Activated CD8-positive, alpha-beta memory T cell treated with anti-CD3 and anti-CD28 coated beads for 36 hours (primary cell): Measurements from ENCODE around the gene ZNF786. TPM values are rescaled to one million over a fixed set of nuclear protein-coding genes. Genes with fewer than 3 reads are reported as not detected.
"Not testable (repeated sequence)": the region's sequence is repeated elsewhere in the genome, so short reads cannot be mapped to it uniquely, and the experiment has no call there.

Source experiments
- CTCF ChIA-PET: fragments of 350-600 bp; sonication (Branson Sonifier 250); formaldehyde crosslinking; loops from one replicate; lab custom pipeline; 2021; ENCODE audit warnings: antibody characterized with exemption; lab: Charles Lee
- POLR2A ChIA-PET: fragments of 350-600 bp; sonication (Branson Sonifier 250); formaldehyde crosslinking; loops from one replicate; lab custom pipeline; 2021; ENCODE audit warnings: antibody characterized with exemption; lab: Charles Lee
- total RNA-seq, 2 experiments: library from RNA; stranded (reverse); gene quantifications; one replicate each; pipeline ENCODE4 v1.2.3, GENCODE V29; 2021

Gene ZNF786
- total RNA-seq, 2 experiments from 2014 or later, result 7.3 to 7.5 TPM

GRCh38 chr7:149050941-149051340 is 39.6 kb downstream of the ZNF786 start:
- POLR2A ChIA-PET, result no interaction called here

GRCh38 chr7:149048805-149049204 is 41.7 kb downstream of the ZNF786 start:
- POLR2A ChIA-PET, result no interaction called here
- CTCF ChIA-PET, result interaction anchor here (0.6 to 1.8 kb wide), 2 partner anchors 15 to 17 kb away, joined by 4 to 6 read pairs; no protein-coding TSS in a partner anchor

More at GRCh38 chr7:149050941-149051340, 39.6 kb downstream of the ZNF786 start:
- CTCF ChIA-PET, result interaction anchor here (0.6 kb wide), 1 partner anchor 246 kb away, joined by 4 read pairs; no protein-coding TSS in a partner anchor

- POLR2A ChIA-PET, result no interaction called here
- CTCF ChIA-PET, result interaction anchor here (0.7 to 0.9 kb wide), 2 partner anchors 20 to 1365 kb away, joined by 3 to 4 read pairs; no protein-coding TSS in a partner anchor
These were observed 44.1 kb downstream of the ZNF786 start for GRCh38 chr7:149046416-149046815.

DNA sequence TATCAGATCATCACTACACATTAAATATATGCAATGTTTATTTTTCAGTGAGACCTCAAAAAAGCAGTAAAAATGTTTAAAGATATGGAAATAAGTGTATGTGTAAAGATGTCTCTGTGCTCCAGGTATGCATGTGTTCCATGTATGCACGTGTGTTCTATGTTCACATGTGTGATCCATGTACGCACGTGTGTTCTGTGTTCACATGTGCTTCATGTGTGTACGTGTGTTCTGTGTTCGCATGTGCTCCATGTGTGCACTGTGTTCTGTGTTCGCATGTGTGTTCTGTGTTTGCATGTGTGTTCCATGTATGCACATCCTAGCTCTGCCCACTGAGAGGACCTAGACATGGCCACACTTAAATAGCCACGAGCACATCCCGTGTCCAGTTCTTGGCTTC is 46.6 kb downstream of the ZNF786 start:
- ChIA-PET CTCF (no interaction called here), POLR2A (no interaction called here)

GRCh38 chr7:149041350-149041749 is 49.2 kb downstream of the ZNF786 start:
- ChIA-PET CTCF (no interaction called here), POLR2A (no interaction called here)

- POLR2A ChIA-PET, CTCF ChIA-PET: not testable (repeated sequence)
These were observed 51.9 kb downstream of the ZNF786 start for GRCh38 chr7:149038641-149039040.

GRCh38 chr7:149036676-149037075 is 53.8 kb downstream of the ZNF786 start:
- ChIA-PET CTCF (no interaction called here), POLR2A (no interaction called here)

GRCh38 chr7:149031353-149031910 is 59.1 kb downstream of the ZNF786 start:
- CTCF ChIA-PET, result no interaction called here
- POLR2A ChIA-PET, result no interaction called here

GRCh38 chr7:149030439-149030838 is 60.1 kb downstream of the ZNF786 start:
- POLR2A ChIA-PET, result not testable (repeated sequence)
- CTCF ChIA-PET, result interaction anchor here (0.9 kb wide), 1 partner anchor 36 kb away, joined by 4 read pairs; no protein-coding TSS in a partner anchor

- ChIA-PET POLR2A (interaction anchor here (0.6 to 2.0 kb wide), 5 partner anchors 9 to 97 kb away, joined by 3 to 6 read pairs (median 4); no protein-coding TSS in a partner anchor), CTCF (interaction anchor here (1.3 to 2.4 kb wide), 2 partner anchors 17 to 22 kb away, joined by 3 to 9 read pairs; no protein-coding TSS in a partner anchor)
These were observed 62.0 kb downstream of the ZNF786 start, which contains the start of gene PDIA4 for GRCh38 chr7:149028346-149029109. TSS of gene PDIA4 (minus strand) at chr7:149028505. CDS start at chr7:149028408, 97 bp downstream.

GRCh38 chr7:149027611-149028345 is 62.7 kb downstream of the ZNF786 start:
- POLR2A ChIA-PET, result interaction anchor here (0.6 to 2.0 kb wide), 5 partner anchors 11 to 254 kb away, joined by 3 to 16 read pairs (median 3); no protein-coding TSS in a partner anchor
- CTCF ChIA-PET, result interaction anchor here (1.0 to 2.4 kb wide), 3 partner anchors 16 to 98 kb away, joined by 3 to 9 read pairs (median 4); no protein-coding TSS in a partner anchor

DNA sequence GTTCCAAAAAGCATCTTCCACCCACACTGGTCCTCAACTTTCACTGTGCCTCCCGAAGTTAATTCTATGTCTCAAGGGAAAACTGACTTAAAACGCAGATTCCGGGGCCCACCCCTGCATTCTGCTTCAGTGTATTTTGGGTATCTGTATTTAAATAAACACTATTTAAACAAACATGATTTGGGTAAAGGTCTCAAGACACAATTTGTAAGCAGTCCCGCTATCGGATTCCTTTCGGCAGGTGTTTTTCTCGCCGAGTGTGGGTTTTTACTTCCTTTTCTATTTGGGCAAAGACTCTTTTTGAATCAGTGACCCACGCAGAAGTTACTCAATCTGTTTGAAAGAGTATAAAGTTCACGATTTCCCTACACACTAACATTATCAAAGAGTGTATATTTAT is 63.5 kb downstream of the ZNF786 start:
- ChIA-PET POLR2A (interaction anchor here (0.6 to 2.0 kb wide), 5 partner anchors 10 to 329 kb away, joined by 3 to 16 read pairs (median 5); no protein-coding TSS in a partner anchor), CTCF (interaction anchor here (0.7 to 2.4 kb wide), 5 partner anchors 12 to 142 kb away, joined by 3 to 9 read pairs (median 3); no protein-coding TSS in a partner anchor)

DNA sequence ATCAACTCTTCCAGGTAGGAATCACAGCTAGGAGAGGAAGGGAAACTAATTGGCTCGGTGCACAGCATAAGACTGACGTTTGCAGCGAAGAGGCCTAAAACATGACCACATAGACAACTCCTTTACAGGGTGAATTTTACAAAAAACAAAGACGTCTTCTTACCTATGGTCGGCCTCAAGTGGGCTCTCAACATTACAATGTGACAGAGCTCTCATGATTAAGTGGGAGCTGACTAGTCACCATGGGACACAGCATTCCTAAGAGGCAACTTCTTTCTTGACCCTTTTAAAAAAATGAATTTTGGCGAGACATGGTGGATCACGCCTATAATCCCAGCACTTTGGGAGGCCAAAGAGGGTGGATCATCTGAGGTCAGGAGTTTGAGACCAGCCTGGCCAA is 66.9 kb downstream of the ZNF786 start:
- CTCF ChIA-PET, result interaction anchor here (1.3 kb wide), 1 partner anchor 42 kb away, joined by 4 read pairs; no protein-coding TSS in a partner anchor
- POLR2A ChIA-PET, result no interaction called here

DNA sequence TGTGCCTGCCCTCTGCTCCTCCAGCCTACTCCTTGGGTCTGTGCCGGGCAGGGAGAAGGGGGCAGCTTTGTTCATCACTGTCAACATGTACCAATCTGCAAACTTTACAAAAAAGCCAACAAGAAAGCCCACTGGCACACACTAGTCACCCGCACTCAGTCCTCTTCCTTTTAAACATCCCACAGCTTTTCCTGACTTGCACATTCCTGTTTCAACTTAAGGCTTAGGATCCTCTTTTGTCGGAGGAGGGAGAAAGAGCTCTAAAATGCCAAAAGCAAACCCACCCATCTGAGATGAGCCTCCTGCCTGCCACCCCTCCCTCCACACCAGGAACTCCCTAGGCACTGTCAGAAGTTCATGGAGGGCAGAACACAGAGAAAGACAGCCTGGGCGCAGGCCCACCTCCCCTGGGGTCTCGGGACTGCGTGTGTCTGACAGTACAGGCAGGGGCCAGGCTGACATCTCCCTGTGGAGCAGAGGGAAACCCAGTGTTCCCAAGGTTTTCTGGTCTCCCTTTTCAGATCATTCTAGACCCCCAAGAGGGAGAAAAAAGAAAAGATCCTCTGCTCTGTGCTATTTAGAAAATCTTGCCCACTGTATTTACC is 67.7 kb downstream of the ZNF786 start:
- POLR2A ChIA-PET, result no interaction called here
- CTCF ChIA-PET, result interaction anchor here (1.3 kb wide), 1 partner anchor 43 kb away, joined by 4 read pairs; no protein-coding TSS in a partner anchor

GRCh38 chr7:149021725-149022062 is 68.8 kb downstream of the ZNF786 start:
- ChIA-PET POLR2A (no interaction called here), CTCF (no interaction called here)

GRCh38 chr7:149020483-149020882 is 70.0 kb downstream of the ZNF786 start:
- ChIA-PET CTCF (no interaction called here), POLR2A (no interaction called here)
